Stimulated activated CD8-positive, alpha-beta memory T cell treated with anti-CD3 and anti-CD28 coated beads, Interleukin-7, amount 100 ng/mL, for 1 hour (primary cell): ENCODE measurements around the gene MIEN1.
"Not testable (repeated sequence)": the region's sequence is repeated elsewhere in the genome, so short reads cannot be mapped to it uniquely, and the experiment has no call there.

Source experiments
- DNase-seq, 2 donors: peaks; one replicate each; pipeline ENCODE4 v3.0.0-alpha.2; 2020; ENCODE audit warnings: low read depth in 2 of 2

The MIEN1 gene

GRCh38 chr17:39739885-39740356 is 9.6 kb upstream of the MIEN1 start:
- DNase-seq, result no peak

GRCh38 chr17:39738983-39739884 is 8.9 kb upstream of the MIEN1 start:
- no peak for DNase-seq

- DNase-seq, result no peak
Measured at GRCh38 chr17:39738568-39738901, 8.2 kb upstream of the MIEN1 start.

- no peak for DNase-seq
Measured at GRCh38 chr17:39737760-39738567, 7.6 kb upstream of the MIEN1 start, which contains the start of gene GRB7. TSS of gene GRB7 (plus strand) at chr17:39737938. CDS start at chr17:39742302, 4,364 bp downstream.

DNA sequence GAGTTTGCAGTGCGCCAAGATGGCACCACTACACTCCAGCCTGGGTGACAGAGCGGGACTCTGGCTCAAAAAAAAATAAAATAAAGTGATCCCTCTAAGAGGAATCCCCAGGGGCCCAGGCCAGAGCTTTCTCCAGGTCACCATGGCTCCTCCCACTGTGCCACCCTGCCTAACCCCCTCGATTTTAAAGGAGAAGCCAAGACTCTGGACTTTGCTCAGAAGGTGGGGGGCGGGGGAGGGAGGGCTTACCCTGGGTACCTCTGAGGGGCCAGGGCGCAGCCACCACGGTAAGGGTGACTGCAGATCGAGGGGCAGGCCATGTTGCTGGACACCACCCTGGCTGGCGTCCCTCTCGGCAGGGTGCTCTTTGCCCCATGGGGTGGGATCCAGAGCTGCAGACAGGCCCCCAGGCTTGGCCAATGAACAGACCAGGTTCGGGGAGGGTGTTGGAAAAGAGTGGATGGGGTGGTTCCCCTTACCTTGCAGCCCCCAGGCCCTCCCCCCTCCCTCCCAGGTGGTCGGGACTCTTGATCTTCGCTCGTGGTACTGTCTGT is 7.0 kb upstream of the MIEN1 start:
- DNase-seq, result no peak

GRCh38 chr17:39736319-39737165 is 6.2 kb upstream of the MIEN1 start:
- DNase-seq, result no peak

DNA sequence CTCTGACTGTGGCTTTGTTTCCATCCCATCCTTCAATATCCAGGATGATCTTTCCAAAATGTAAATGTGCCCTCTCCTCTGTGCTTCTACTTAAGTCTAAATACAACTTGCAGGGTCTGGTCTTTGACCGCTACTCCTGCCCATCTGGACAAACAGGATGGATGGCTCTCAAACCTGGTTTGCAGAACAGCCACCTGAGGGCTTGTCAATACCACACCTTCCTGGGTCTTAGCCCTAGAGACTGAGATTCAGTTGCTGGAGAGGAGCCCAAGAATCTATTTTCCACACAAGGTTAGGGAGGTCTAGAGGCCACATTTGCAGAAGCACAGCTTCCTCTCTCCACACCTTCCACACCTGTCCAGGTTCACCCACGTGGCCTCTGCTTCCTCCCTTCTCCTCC is 5.5 kb upstream of the MIEN1 start:
- DNase-seq, result no peak

DNA sequence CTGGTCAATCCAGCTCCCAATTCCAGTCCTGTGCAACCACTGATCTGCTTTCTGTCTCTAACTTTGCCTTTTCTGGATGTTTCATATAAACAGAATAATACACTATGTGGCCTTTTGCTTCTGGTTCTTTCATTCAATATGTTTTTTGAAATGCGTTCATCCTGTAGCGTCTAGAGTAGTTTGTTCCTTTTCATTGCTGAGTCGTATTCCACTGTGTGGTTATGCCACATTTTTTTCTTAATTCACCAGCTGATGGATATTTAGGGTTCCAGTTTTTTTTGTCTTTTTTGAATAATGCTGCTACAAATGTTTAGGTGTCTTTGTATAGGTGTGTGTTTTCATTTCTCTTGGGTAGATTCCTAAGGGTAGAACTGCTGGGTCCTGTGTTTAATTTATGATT is 2.3 kb upstream of the MIEN1 start:
- no peak for DNase-seq

- no peak for DNase-seq
Measured at GRCh38 chr17:39729280-39729851, 966 bp downstream of the MIEN1 start.

GRCh38 chr17:39727556-39727955 is 2.8 kb downstream of the MIEN1 start:
- no peak for DNase-seq

DNA sequence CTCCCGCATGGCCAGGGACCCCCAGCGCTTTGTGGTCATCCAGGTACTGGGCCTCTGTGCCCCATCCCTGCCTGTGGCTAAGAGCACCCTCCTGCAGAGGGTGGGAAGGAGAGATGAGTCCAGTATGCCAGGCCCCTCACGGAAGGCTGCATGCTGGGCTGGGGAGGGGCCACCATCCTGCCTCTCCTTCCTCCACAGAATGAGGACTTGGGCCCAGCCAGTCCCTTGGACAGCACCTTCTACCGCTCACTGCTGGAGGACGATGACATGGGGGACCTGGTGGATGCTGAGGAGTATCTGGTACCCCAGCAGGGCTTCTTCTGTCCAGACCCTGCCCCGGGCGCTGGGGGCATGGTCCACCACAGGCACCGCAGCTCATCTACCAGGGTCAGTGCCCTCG is 3.7 kb downstream of the MIEN1 start:
- no peak for DNase-seq

GRCh38 chr17:39725923-39726322 is 4.4 kb downstream of the MIEN1 start:
- not testable (repeated sequence) for DNase-seq

DNA sequence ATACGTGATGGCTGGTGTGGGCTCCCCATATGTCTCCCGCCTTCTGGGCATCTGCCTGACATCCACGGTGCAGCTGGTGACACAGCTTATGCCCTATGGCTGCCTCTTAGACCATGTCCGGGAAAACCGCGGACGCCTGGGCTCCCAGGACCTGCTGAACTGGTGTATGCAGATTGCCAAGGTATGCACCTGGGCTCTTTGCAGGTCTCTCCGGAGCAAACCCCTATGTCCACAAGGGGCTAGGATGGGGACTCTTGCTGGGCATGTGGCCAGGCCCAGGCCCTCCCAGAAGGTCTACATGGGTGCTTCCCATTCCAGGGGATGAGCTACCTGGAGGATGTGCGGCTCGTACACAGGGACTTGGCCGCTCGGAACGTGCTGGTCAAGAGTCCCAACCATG is 5.6 kb downstream of the MIEN1 start:
- no peak for DNase-seq

- no peak for DNase-seq
Measured at GRCh38 chr17:39722965-39723848, 7.1 kb downstream of the MIEN1 start.

- no peak for DNase-seq
Measured at GRCh38 chr17:39722104-39722503, 8.2 kb downstream of the MIEN1 start.

DNA sequence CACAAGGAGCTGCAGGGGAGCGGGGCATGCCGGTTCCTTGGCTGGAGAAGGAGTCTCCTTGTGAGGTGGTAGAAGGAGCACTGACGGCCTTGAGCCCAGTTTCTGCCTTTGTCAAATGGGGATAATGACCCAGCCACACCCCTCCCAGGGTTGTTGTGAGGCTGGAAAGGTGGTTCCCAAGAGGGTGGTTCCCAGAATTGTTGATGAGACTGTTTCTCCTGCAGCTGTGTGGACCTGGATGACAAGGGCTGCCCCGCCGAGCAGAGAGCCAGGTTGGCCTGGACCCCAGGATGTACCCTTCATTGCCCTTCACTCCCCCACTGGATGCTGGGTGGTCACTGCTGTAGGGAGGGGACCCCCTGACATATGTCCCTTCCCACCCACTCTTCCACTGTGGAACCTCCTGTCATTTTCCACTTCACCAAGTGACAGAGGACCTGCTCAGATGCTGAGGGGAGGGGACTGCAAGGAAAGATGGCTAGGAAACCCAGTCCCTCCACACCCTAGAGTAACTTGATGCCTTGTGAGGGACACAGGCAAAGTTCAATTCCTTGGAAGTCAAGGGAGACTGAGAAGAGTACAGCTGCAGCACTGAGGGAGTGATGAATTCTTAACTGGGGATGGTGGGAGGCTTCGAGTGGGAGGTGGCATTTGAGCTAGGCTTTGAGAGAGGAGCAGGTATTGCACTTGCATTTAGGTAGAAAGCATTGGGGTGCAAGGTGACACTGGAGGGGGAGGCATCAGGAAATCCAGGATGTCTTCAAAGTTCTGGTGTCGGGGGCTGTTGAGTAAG is 10.6 kb downstream of the MIEN1 start:
- DNase-seq, result no peak

GRCh38 chr17:39717660-39718059 is 12.7 kb downstream of the MIEN1 start:
- no peak for DNase-seq

- no peak for DNase-seq
Measured at GRCh38 chr17:39716879-39717536, 13.3 kb downstream of the MIEN1 start.
